ES-I3 (cell line): Measurements from ENCODE around the gene SGSM2.
A peak's percentile ranks its signal among the peaks of the same experiment; 100 is the strongest.

Experiments used
- H3K36me3 ChIP-seq: 2 replicates; pipeline ENCODE4 v1.6.1; 2013; ENCODE audit warnings: mild to moderate bottlenecking, low read length, control low read depth, moderate library complexity; ENCODE audit not compliant: insufficient read depth
- H3K4me1 ChIP-seq: 2 replicates; pipeline ENCODE4 v1.6.1; 2013; ENCODE audit warnings: mild to moderate bottlenecking, control low read depth, low read length; ENCODE audit not compliant: insufficient read depth
- H3K9ac ChIP-seq: 2 replicates; pipeline ENCODE4 v1.6.1; 2013; ENCODE audit warnings: low read depth, mild to moderate bottlenecking, low read length, moderate library complexity
- H3K9me3 ChIP-seq: 2 replicates; pipeline ENCODE4 v1.6.1; 2013; ENCODE audit warnings: mild to moderate bottlenecking, low read length, moderate library complexity; ENCODE audit not compliant: control insufficient read depth, insufficient read depth

SGSM2 gene

GRCh38 chr17:2400877-2401425 is 63.6 kb downstream of the SGSM2 start, which contains the start of gene MNT:
Gene MNT (minus strand): TSS chr17:2401060. CDS start chr17:2400712, 348 bp downstream.
- H3K9ac ChIP-seq: peak within 1 kb of the TSS; percentile 90
- no peaks in the 10 kb centered on the region for H3K9me3 ChIP-seq
- peaks cover 24% of the 10 kb centered on the region for H3K4me1 ChIP-seq
- H3K36me3 ChIP-seq: no peaks in the 10 kb centered on the region

- Histone ChIP-seq H3K9me3 (no peaks in the 10 kb centered on the region), H3K4me1 (peaks cover 19% of the 10 kb centered on the region), H3K36me3 (no peaks in the 10 kb centered on the region), H3K9ac (peak overlapping the region; percentile 90)
Measured at GRCh38 chr17:2401426-2402221, 64.3 kb downstream of the SGSM2 start.

GRCh38 chr17:2402544-2402943 is 65.2 kb downstream of the SGSM2 start:
- Histone ChIP-seq H3K36me3 (no peaks in the 10 kb centered on the region), H3K4me1 (peaks cover 13% of the 10 kb centered on the region), H3K9me3 (no peaks in the 10 kb centered on the region), H3K9ac (peak overlapping the region; percentile 62)

GRCh38 chr17:2403044-2403443 is 65.7 kb downstream of the SGSM2 start:
- H3K9me3 ChIP-seq: no peaks in the 10 kb centered on the region
- H3K36me3 ChIP-seq: no peaks in the 10 kb centered on the region
- no peak overlapping the region for H3K9ac ChIP-seq
- peaks cover 9% of the 10 kb centered on the region; the same call in 1 of the 2 replicates for H3K4me1 ChIP-seq

GRCh38 chr17:2405247-2405926 is 68.1 kb downstream of the SGSM2 start:
- no peak overlapping the region for H3K9ac ChIP-seq

GRCh38 chr17:2406271-2406902 is 69.1 kb downstream of the SGSM2 start:
- H3K4me1 ChIP-seq: peaks cover 4% of the 10 kb centered on the region; the same call in 1 of the 2 replicates

More at GRCh38 chr17:2405247-2405926, 68.1 kb downstream of the SGSM2 start:
- Histone ChIP-seq H3K36me3 (no peaks in the 10 kb centered on the region), H3K4me1 (peaks cover 4% of the 10 kb centered on the region; the same call in 1 of the 2 replicates), H3K9me3 (no peaks in the 10 kb centered on the region)

GRCh38 chr17:2406903-2407790 is 69.8 kb downstream of the SGSM2 start:
- no peaks in the 10 kb centered on the region; the same call in 1 of the 2 replicates for H3K36me3 ChIP-seq
- no peak overlapping the region for H3K9ac ChIP-seq
- no peaks in the 10 kb centered on the region for H3K9me3 ChIP-seq
- H3K4me1 ChIP-seq: peaks cover 4% of the 10 kb centered on the region; the same call in 1 of the 2 replicates

More at GRCh38 chr17:2406271-2406902, 69.1 kb downstream of the SGSM2 start:
- H3K9ac ChIP-seq: no peak overlapping the region
- H3K36me3 ChIP-seq: no peaks in the 10 kb centered on the region; the same call in 1 of the 2 replicates
- no peaks in the 10 kb centered on the region for H3K9me3 ChIP-seq

- no peaks in the 10 kb centered on the region for H3K9me3 ChIP-seq
- H3K9ac ChIP-seq: no peak overlapping the region
- H3K4me1 ChIP-seq: no peaks in the 10 kb centered on the region; the same call in 1 of the 2 replicates
- H3K36me3 ChIP-seq: peaks cover 6% of the 10 kb centered on the region; the same call in 1 of the 2 replicates
Measured at GRCh38 chr17:2410951-2411350, 73.7 kb downstream of the SGSM2 start.

GRCh38 chr17:2412561-2413021 is 75.3 kb downstream of the SGSM2 start:
- Histone ChIP-seq H3K4me1 (no peaks in the 10 kb centered on the region), H3K36me3 (peaks cover 6% of the 10 kb centered on the region; the same call in 1 of the 2 replicates), H3K9ac (no peak overlapping the region)

GRCh38 chr17:2414446-2415064 is 77.3 kb downstream of the SGSM2 start:
- Histone ChIP-seq H3K9me3 (no peaks in the 10 kb centered on the region), H3K36me3 (peaks cover 12% of the 10 kb centered on the region)

More at GRCh38 chr17:2412561-2413021, 75.3 kb downstream of the SGSM2 start:
- no peaks in the 10 kb centered on the region for H3K9me3 ChIP-seq

GRCh38 chr17:2415081-2415480 is 77.8 kb downstream of the SGSM2 start:
- no peak overlapping the region for H3K9ac ChIP-seq
- peaks cover 14% of the 10 kb centered on the region for H3K36me3 ChIP-seq
- no peaks in the 10 kb centered on the region for H3K9me3 ChIP-seq
- no peaks in the 10 kb centered on the region for H3K4me1 ChIP-seq

More at GRCh38 chr17:2414446-2415064, 77.3 kb downstream of the SGSM2 start:
- Histone ChIP-seq H3K4me1 (no peaks in the 10 kb centered on the region), H3K9ac (no peak overlapping the region)

- Histone ChIP-seq H3K9ac (no peak overlapping the region), H3K9me3 (no peaks in the 10 kb centered on the region), H3K4me1 (no peaks in the 10 kb centered on the region), H3K36me3 (peaks cover 14% of the 10 kb centered on the region)
Measured at GRCh38 chr17:2416010-2416734, 78.9 kb downstream of the SGSM2 start.
